Myometrial cell (primary cell): ENCODE results near the gene ARHGAP35. TPM values are rescaled to one million over a fixed set of nuclear protein-coding genes. Genes with fewer than 3 reads are reported as not detected.

ENCODE experiments used
- total RNA-seq: library from RNA; depleted of rRNA; stranded (reverse); fragments of >200 nt; gene quantifications from 2 replicates; pipeline ENCODE4 v1.2.3, GENCODE V29; 2015

Gene ARHGAP35
- 22.8 and 26.6 TPM in 2 replicates for total RNA-seq

DNA sequence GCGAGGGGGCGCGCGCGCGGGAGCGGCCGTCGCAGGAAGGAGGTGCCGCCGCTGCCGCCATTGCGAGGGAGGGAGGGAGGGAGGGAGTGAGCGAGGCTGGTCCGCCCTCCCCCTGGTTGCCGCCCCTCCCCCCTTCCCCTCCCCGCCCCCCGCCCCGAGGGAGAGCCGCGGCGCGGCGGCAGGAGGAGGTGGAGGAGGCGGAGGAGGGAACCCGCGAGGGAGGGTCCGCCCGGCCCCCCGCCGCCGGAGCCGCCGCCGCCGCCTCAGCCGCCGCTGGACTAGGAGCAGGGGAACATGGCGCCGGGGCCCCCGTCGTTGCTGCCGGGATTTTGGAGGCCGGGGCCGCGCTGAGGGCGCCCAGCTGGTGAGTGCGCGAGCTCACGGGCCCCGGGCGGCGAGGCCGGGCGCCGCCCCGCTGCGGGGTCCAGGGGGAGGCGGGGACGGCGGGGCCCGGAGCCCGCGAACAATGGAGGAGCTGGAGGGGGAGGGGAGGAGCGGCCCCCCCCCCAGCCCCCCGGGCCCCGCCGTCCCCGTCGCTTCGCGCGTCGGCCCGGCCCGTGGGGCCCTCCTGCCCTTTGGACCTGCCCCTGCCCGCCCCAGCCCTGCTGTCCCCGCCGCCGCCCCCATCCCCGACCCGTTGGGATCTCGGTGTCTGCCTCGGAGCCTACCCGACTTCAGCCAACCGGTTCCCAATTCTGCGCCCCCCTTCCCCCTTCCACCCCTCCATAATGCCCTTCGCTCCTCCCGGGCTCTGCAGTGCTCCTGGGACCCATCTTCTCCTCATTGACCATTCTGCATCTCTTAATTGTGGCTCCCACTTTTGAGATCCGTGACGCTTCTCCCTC is at the start of gene ARHGAP35:
Gene ARHGAP35, plus strand, starts transcription at position 152 of the 845 bp plus-strand sequence. CDS start 57,679 bp downstream, outside the sequence.

DNA sequence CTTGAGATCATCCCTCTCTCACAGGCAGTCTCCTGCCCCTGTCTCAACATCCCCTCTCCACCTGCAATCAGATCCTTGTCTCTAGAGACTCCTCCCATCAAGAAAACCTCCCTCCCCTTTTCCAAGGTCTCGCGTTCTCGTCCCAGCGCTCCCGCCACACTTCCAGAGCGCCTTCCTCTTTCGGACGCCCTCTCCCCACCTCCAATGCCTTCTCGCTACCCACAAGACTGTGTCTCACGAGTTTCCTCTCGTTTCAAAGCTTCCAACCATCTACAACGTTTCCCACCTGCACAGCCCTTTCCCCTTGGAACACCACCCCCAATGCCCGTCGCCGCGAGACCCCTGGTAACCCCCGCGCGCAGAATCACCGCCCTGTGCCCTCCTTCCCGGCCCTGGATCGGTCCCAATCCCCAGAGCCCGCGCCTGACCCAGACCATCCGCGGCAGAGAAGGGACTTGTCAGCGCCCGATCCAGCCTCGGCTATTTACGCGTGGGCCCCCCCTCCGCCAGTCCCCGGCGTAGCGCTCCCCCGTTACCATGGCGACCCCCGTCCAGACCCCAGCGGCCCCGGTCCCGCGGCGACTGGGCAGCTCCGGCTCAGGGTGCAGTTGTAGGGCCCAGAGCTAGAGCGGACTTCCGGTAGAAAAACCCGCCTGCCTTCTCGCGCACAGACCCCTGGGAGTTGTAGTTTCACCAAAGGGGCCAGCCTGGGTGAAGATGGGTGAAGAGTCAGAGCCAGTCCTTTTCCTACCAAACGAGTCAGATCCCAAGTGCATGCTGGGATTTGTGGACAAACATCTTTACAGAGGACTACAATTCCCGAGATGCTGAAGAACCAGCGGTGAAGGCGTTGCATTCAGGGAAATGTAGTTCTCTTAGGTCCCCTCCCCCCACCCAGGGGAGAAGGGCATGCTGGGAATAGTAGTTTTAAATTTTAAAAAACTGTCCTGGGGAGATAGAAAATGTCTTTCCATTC is 10.3 kb upstream of the ARHGAP35 start, which contains the start of gene AP2S1:
Gene AP2S1, minus strand, starts transcription at position 619 of the 976 bp plus-strand sequence. Its CDS starts 80 bp downstream, at position 539.

Other genes starting within 250 kb of the ARHGAP35 start
- gene PTGIR, start 235.9 kb upstream of the ARHGAP35 start, total RNA-seq: 5.0 and 11.2 TPM in 2 replicates
- not detected in 2 replicates for gene GNG8, start 224.8 kb upstream of the ARHGAP35 start, total RNA-seq
- gene DACT3, start 199.8 kb upstream of the ARHGAP35 start, total RNA-seq: 4.0 and 5.1 TPM in 2 replicates
- gene PRKD2, start 143.9 kb upstream of the ARHGAP35 start, total RNA-seq: 23.4 and 25.2 TPM in 2 replicates
- gene FKRP, start 114.9 kb upstream of the ARHGAP35 start, total RNA-seq: 21.6 and 30.7 TPM in 2 replicates
- gene STRN4, start 114.5 kb upstream of the ARHGAP35 start, total RNA-seq: 73.0 and 76.4 TPM in 2 replicates
- 347 and 349 TPM in 2 replicates for gene SLC1A5, start 72.4 kb upstream of the ARHGAP35 start, total RNA-seq
- 347 and 432 TPM in 2 replicates for gene AP2S1, start 10.2 kb upstream of the ARHGAP35 start, total RNA-seq
- under 0.01 and 2.5 TPM in 2 replicates for gene NPAS1, start 158.8 kb downstream of the ARHGAP35 start, total RNA-seq
- gene TMEM160, start 187.6 kb downstream of the ARHGAP35 start, total RNA-seq: 28.3 and 55.8 TPM in 2 replicates